ENCODE results near the gene ITSN2.

ITSN2 gene

DNA sequence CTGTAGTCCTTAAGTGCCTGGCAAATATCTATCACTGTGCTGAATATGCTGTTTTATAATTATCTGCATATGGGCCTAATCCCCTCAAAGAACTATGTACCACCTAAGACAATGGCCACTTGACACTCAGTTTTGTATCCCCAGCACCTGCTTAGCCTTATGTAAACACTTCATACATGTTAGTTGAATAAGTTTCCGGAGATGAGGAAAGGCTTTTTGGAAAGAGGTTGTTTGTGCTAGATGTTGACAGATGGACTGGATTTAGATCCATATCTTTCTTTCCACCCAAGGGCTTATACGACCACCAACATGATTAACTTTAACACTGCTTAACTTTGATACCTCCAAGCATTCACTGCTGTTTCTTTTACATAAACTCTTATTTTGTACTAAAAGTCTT lies 122.2 kb downstream of the ITSN2 start:
- H3K9me3 ChIP-seq = no peaks in the 10 kb centered on the region
- no peaks in the 10 kb centered on the region for H4K20me1 ChIP-seq
- no peak for TF ChIP-seq Cebpa-rat (IDR thresholded peaks at IDR 0.05)
- H3K36me3 ChIP-seq = peaks cover 16% of the 10 kb centered on the region
- H3K27ac ChIP-seq = no peak overlapping the region
- H3K4me1 ChIP-seq = no peaks in the 10 kb centered on the region
- H3K4me3 ChIP-seq = no peak overlapping the region
- no peak overlapping the region for H3K4me2 ChIP-seq
- H3K27me3 ChIP-seq = no peaks in the 10 kb centered on the region
- no peak overlapping the region for H3K9ac ChIP-seq

DNA sequence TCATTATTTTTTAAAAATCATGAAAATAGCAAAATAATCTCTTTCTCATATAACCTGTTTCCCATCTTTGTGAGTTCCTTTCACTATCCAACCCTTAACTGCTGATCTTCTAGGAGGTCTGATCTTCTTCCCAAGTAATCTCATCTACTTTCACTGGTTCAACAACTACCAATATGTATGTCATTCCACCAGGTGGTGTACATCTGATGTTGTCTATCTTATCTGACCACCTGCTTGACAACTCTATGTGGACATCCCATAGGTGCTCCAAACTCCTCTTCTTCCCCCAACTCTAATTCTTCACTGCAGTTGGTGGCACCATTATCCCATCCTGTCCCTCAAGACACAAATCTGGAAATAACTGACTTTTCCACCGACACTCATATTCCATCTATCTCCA lies 123.0 kb downstream of the ITSN2 start:
- TF ChIP-seq Cebpa-rat (IDR thresholded peaks at IDR 0.05) = no peak
- Histone ChIP-seq H3K27ac (no peak overlapping the region), H3K36me3 (peaks cover 13% of the 10 kb centered on the region; the same call in 1 of the 2 replicates), H3K4me3 (no peak overlapping the region), H3K4me2 (no peak overlapping the region), H3K9me3 (no peaks in the 10 kb centered on the region), H4K20me1 (no peaks in the 10 kb centered on the region), H3K27me3 (no peaks in the 10 kb centered on the region), H3K9ac (no peak overlapping the region), H3K4me1 (no peaks in the 10 kb centered on the region)

DNA sequence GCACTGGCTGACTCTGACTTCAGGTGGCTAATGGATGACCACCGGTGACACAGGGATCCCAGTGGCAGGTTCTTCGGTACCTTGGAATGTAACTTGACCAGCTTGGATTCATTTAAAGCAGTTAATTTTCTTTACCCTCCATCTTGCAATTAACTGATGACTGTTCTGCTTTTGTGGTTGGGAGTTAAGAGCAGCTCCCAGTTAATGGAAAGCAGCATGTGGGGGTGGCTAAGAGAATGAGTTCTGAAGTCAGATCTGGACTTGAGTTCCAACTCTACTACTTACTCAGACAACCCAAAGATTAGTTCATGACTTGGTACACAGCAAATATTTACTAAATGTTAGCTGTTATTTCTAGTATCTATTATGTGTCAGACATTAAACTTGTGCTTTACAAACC lies 127.0 kb downstream of the ITSN2 start:
- TF ChIP-seq Cebpa-rat (IDR thresholded peaks at IDR 0.05) = no peak
- no peaks in the 10 kb centered on the region for H3K27me3 ChIP-seq
- H3K36me3 ChIP-seq = peaks cover 9% of the 10 kb centered on the region; the same call in 1 of the 2 replicates
- H3K9me3 ChIP-seq = no peaks in the 10 kb centered on the region
- H3K4me2 ChIP-seq = no peak overlapping the region
- no peak overlapping the region for H3K4me3 ChIP-seq
- no peak overlapping the region for H3K27ac ChIP-seq
- no peak overlapping the region for H3K9ac ChIP-seq
- H3K4me1 ChIP-seq = no peaks in the 10 kb centered on the region
- H4K20me1 ChIP-seq = no peaks in the 10 kb centered on the region

DNA sequence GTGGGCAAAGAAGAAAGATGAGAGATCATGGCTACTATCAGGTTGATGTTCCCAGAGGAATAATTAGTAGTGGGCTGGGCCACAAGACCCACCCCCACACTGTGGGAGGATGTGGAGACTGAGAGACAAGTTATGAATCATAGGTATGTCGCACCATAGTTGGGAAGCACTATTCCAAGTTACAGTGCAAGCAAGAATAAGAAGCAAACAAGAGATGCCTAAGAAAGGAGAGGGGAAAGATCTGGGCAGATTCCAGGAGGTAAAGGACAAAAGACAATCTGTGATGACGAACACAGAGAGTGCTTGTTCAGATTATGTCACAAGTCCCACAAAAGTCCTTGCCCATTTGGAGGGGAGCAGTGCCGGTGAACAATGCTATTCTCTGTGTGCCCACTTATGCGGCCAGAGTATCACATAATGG lies 128.9 kb downstream of the ITSN2 start:
- Histone ChIP-seq H3K4me2 (no peak overlapping the region), H3K4me1 (no peaks in the 10 kb centered on the region), H4K20me1 (no peaks in the 10 kb centered on the region), H3K27ac (no peak overlapping the region), H3K4me3 (no peak overlapping the region), H3K27me3 (no peaks in the 10 kb centered on the region), H3K9ac (no peak overlapping the region), H3K36me3 (0 out of 2 replicates have a peak, but pooled peaks cover 1% of the 10 kb centered on the region), H3K9me3 (no peaks in the 10 kb centered on the region)
- TF ChIP-seq Cebpa-rat (IDR thresholded peaks at IDR 0.05) = no peak

DNA sequence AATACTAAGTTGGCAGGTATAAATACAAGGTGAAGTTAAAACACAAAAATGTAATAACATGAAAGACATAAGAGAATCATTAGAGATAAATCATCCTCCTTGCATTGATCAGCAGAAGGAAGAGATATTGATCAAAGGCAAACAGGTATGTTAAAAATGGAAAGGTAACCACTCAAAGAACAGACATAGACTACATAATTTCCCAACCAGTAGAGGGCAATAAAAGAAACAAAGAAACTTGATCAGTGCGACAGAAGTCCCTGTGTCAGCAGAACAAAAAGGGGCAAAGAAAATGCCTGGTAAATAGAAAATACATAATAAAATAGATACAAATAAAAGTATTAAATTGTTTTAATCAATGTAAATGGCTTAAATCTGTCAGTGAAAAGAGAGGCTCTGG lies 131.9 kb downstream of the ITSN2 start:
- Histone ChIP-seq H3K4me1 (no peaks in the 10 kb centered on the region), H3K27ac (no peak overlapping the region), H3K4me3 (no peak overlapping the region)

DNA sequence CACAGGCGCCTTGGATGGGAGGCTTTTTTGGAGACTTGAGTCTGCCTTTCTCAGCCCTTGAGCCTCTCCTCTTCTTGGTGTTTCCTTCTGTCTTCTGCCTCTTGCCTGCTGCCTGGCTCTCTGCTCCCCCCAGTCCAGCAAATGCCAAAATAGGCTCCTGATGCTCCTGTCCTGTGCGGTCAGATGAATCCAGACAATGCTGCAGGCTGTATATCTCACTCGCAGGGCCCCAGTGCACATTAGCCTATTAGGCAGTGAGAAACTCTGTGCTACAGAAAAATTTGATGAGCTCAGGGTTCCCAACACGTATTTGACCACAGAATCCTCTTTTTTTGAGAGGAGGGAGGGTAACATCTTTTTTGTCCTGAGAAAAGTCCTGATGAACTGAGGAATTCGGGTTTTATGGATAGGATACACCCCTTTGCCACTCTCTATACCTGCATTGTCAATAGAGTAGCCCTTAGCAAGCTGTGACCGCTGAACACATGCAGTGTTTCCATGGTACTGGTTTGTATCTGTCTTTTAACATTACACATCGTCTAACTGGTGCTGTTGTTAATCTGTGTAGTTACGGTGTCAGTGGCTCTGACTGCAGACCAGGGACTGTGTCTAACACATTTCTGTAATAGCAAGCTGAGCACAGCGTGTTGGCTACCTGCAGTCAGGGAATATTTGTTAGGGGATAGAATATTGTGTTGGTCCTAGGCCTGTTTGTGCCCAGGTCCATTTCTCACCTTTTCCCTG lies 134.7 kb downstream of the ITSN2 start:
- Histone ChIP-seq H3K4me2 (no peak overlapping the region), H3K36me3 (peaks cover 22% of the 10 kb centered on the region; the same call in 1 of the 2 replicates), H3K27me3 (no peaks in the 10 kb centered on the region), H3K9ac (no peak overlapping the region), H3K27ac (no peak overlapping the region), H3K4me1 (no peaks in the 10 kb centered on the region), H3K9me3 (no peaks in the 10 kb centered on the region), H4K20me1 (no peaks in the 10 kb centered on the region), H3K4me3 (no peak overlapping the region)
- TF ChIP-seq Cebpa-rat (IDR thresholded peaks at IDR 0.05) = no peak

More for the DNA sequence above, 131.9 kb downstream of the ITSN2 start:
- Histone ChIP-seq H3K4me2 (no peak overlapping the region), H4K20me1 (no peaks in the 10 kb centered on the region), H3K9me3 (no peaks in the 10 kb centered on the region), H3K27me3 (no peaks in the 10 kb centered on the region), H3K9ac (no peak overlapping the region), H3K36me3 (peaks cover 18% of the 10 kb centered on the region; the same call in 1 of the 2 replicates)
- no peak for TF ChIP-seq Cebpa-rat (IDR thresholded peaks at IDR 0.05)

DNA sequence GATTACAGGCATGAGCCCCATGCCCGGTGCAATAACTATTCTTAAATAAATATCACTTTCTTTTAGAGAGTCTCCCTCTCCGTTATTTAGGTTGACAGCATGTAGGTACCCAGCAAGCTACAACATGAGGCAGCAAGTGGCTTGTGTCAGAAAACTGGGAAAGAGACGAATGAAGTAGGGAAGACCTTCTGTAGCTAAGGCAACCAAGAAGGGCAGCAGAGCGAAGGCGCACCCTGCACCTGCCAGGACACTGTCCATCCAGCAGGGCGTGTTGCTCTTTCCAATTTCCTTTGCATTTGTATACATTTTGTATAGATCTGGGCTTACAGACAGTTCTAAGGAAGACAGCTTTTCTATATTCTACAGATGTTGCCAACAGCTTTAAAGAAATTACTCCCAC lies 137.4 kb downstream of the ITSN2 start:
- no peaks in the 10 kb centered on the region for H4K20me1 ChIP-seq
- H3K4me3 ChIP-seq = no peak overlapping the region
- H3K9me3 ChIP-seq = no peaks in the 10 kb centered on the region
- H3K4me2 ChIP-seq = no peak overlapping the region
- H3K27me3 ChIP-seq = no peaks in the 10 kb centered on the region
- peaks cover 47% of the 10 kb centered on the region for H3K36me3 ChIP-seq
- no peak for TF ChIP-seq Cebpa-rat (IDR thresholded peaks at IDR 0.05)
- no peak overlapping the region for H3K27ac ChIP-seq
- H3K9ac ChIP-seq = no peak overlapping the region
- H3K4me1 ChIP-seq = no peaks in the 10 kb centered on the region

DNA sequence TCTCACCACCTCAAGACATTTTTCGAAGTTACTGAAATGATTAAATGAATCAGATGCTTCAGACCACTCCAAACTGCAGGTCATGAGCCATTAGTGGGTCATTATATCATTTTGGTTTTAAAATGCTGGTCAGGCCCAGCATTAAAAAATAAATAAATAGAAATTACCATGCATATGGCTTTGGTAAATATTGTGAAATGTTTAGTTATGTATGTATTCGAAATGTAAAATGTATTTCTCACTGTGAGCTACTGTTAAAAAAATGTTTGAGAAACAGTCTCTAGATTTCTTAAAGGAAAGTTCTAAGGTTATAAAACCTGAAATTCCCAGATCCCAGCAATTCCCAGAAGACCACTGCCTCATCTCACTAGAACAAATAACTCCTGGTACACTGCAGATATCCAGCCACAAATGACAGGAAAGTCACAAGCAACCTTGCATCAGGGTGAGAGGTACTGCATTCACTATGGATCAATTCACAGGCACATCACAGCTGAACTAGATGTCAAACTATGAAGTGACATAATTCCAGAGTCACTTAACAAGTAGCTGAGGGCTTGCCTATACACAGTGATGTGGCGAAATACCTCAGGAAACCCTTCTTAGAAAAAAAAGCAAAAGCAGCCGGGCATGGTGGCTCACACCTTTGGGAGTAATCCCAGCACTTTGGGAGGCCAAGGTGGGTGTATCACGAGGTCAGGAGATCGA lies 138.8 kb downstream of the ITSN2 start:
- no peak overlapping the region for H3K9ac ChIP-seq
- no peaks in the 10 kb centered on the region for H3K9me3 ChIP-seq

DNA sequence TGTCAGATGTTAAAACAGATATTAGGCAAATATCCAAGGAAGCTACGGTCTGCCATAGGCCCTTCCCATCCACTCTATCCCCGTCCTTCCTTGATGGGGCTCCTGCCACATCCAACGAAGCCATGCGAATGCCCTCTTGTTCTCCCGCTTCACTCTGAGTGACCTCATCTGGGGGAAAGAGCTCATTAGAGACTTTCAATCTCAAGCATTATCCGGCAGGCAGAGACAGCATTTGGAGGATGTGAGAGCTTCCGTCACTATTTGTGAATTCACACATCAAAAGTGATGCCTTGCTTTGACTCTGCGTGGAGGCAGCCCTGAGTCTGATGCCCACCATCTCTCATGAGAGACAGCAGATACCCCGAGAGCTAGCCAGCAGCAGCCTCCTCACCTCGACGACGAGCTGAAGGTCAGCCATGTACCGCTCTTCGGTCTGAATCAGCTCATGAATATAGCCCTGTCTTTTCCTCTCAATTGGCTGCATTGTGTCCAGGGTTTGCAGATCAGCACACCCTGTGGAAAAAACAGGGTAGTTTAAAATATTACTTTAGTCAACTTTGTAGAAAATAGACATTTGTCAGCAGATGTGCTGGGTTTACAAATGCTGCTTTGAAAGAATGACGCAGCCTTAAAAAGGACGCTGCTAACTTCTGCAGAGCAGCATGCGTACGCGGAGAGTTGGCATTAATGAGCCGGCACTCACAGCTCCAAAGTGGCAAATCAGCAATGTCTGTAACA lies 139.6 kb downstream of the ITSN2 start:
- Histone ChIP-seq H3K9me3 (no peaks in the 10 kb centered on the region), H3K36me3 (peaks cover 61% of the 10 kb centered on the region), H3K27me3 (no peaks in the 10 kb centered on the region), H4K20me1 (no peaks in the 10 kb centered on the region), H3K4me2 (no peak overlapping the region), H3K27ac (no peak overlapping the region), H3K4me1 (no peaks in the 10 kb centered on the region), H3K4me3 (no peak overlapping the region), H3K9ac (no peak overlapping the region)
- TF ChIP-seq Cebpa-rat (IDR thresholded peaks at IDR 0.05) = no peak

More for the DNA sequence above, 138.8 kb downstream of the ITSN2 start:
- no peaks in the 10 kb centered on the region for H3K4me1 ChIP-seq
- H3K4me2 ChIP-seq = no peak overlapping the region
- no peak for TF ChIP-seq Cebpa-rat (IDR thresholded peaks at IDR 0.05)
- H3K27ac ChIP-seq = no peak overlapping the region
- H3K4me3 ChIP-seq = no peak overlapping the region
- H3K27me3 ChIP-seq = no peaks in the 10 kb centered on the region
- peaks cover 59% of the 10 kb centered on the region for H3K36me3 ChIP-seq
- no peaks in the 10 kb centered on the region for H4K20me1 ChIP-seq

DNA sequence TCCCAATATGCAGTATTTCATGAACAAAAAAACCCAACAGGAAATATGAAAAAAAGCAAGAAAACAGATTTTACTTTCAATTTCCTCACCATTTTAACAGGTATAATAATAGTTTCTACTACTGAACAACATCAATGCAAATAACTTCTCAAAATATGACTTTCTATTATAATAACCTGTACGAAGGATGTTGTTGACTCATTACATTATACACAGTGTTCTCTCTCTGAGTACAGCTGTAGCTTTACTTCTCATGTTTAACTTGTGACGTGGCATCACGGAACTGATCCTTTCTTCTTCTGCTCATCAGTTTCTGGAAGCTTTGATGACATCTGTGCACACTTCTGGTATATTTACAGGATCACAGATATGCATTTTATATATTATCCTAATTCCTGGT lies 145.5 kb downstream of the ITSN2 start:
- H3K27ac ChIP-seq = no peak overlapping the region
- H4K20me1 ChIP-seq = no peaks in the 10 kb centered on the region
- H3K36me3 ChIP-seq = peaks cover 82% of the 10 kb centered on the region
- no peak overlapping the region for H3K9ac ChIP-seq
- H3K9me3 ChIP-seq = no peaks in the 10 kb centered on the region
- TF ChIP-seq Cebpa-rat (IDR thresholded peaks at IDR 0.05) = no peak
- no peak overlapping the region for H3K4me3 ChIP-seq
- no peaks in the 10 kb centered on the region for H3K4me1 ChIP-seq
- H3K27me3 ChIP-seq = no peaks in the 10 kb centered on the region
- no peak overlapping the region for H3K4me2 ChIP-seq
